Stimulated activated CD8-positive, alpha-beta memory T cell treated with anti-CD3 and anti-CD28 coated beads, Interleukin-7, amount 100 ng/mL, for 48 hours (primary cell): ENCODE data around the gene SETD6.
"Not testable (repeated sequence)": the region's sequence is repeated elsewhere in the genome, so short reads cannot be mapped to it uniquely, and the experiment has no call there.

Source experiments
- DNase-seq, 2 donors: peaks; one replicate each; pipeline ENCODE4 v3.0.0-alpha.2; 2020; ENCODE audit warnings: low read depth in 1 of 2; ENCODE audit errors: extremely low read depth in 1 of 2

SETD6 gene, protein sequence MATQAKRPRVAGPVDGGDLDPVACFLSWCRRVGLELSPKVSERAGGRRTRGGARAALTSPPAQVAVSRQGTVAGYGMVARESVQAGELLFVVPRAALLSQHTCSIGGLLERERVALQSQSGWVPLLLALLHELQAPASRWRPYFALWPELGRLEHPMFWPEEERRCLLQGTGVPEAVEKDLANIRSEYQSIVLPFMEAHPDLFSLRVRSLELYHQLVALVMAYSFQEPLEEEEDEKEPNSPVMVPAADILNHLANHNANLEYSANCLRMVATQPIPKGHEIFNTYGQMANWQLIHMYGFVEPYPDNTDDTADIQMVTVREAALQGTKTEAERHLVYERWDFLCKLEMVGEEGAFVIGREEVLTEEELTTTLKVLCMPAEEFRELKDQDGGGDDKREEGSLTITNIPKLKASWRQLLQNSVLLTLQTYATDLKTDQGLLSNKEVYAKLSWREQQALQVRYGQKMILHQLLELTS

GRCh38 chr16:58515125-58515870, at the start of gene SETD6:
SETD6 (plus strand) TSS chr16:58515517; CDS start chr16:58515538, 21 bp downstream.
- DNase-seq, result peak; percentile 58 to 60

GRCh38 chr16:58465817-58466216, 49.5 kb upstream of the SETD6 start:
- DNase-seq, result no peak

DNA sequence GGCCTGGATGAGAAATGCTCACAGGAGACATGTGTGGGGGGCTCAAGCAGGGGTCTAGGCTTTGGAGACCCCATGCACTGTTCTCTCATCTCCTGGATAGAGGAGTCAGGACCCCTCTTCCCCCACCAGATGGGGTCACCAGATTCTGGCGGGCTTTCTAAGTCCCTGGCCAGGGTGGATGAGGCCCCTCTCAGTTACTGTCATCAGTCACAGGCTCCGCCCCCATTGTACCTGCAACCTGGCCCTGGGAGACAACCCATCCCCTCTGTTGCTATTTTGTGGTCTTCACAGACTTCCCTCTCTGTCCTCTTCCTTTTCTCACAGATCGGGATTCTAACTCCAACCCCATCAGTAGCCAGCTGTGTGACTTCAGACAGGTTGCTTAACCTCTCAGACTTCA, 48.9 kb upstream of the SETD6 start:
- no peak for DNase-seq

- DNase-seq, result no peak
Observed at GRCh38 chr16:58467905-58468304, 47.4 kb upstream of the SETD6 start.

DNA sequence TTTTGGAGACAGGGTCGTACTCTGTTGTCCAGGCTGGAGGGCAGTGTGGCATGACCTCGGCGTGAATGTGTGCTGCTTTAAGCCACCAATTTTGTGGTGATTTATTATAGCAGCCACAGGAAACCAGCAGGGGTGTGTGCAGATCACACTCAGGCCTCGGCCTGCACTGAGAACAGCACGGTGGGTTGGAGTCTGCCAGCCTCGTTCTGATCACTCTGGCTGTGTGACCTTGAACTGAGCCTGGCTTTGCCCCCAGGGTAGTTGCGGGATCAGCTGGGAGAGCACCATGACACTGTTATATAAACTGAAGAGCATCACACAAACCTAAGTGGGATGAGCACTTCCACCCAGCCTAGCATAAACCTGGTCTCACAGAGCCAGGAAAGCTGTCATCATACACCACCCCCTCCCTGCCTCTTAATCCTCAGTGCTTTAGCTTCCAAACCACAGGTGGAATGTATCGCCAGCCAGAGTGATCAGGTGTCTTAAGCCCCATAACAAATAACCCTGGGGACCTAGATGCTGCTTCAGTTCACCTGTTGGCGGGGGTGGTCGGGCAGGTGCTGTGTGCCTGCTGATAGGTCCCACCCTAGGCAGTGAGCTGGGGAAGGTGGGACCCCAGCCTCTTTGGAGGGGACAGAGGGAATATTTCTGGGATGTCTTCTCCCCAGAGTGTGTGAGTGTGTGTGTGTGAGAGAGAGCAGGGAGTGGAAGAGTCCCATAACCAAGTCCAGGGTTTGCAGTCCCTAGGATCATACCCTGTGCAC, 43.9 kb upstream of the SETD6 start:
- no peak for DNase-seq

DNA sequence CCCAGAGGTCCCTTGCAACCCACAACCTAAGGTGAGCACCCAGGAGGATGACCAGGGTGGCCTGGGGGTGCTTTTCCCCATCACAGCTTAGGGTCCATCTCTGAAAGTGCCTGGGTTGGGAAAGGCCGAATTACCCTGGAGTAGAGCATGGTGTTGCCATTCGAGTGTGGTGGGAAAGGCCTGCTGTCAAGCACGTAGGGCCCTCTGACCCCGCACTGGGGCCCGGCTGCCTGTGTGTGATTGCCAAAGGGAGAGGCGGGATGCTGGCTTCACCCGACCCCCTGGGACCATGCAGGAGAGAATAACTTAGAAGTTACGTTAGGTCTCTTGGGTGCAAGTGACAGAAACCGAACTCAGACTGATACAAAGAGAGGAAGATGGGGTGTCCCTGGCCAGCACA, 43.1 kb upstream of the SETD6 start:
- no peak for DNase-seq

GRCh38 chr16:58472827-58473226, 42.5 kb upstream of the SETD6 start:
- no peak for DNase-seq

GRCh38 chr16:58474296-58474695, 41.0 kb upstream of the SETD6 start:
- DNase-seq, result no peak

GRCh38 chr16:58475091-58475619, 40.2 kb upstream of the SETD6 start:
- DNase-seq, result no peak

GRCh38 chr16:58476791-58477190, 38.5 kb upstream of the SETD6 start:
- DNase-seq, result no peak

- DNase-seq, result no peak
Observed at GRCh38 chr16:58478427-58478826, 36.9 kb upstream of the SETD6 start.

- no peak for DNase-seq
Observed at GRCh38 chr16:58481226-58481869, 34.0 kb upstream of the SETD6 start.

GRCh38 chr16:58481931-58482330, 33.4 kb upstream of the SETD6 start:
- no peak for DNase-seq

GRCh38 chr16:58485184-58485887, 30.0 kb upstream of the SETD6 start:
- DNase-seq, result no peak

- DNase-seq, result peak; percentile 33 to 51
Observed at GRCh38 chr16:58487566-58488351, 27.6 kb upstream of the SETD6 start.

- no peak for DNase-seq
Observed at GRCh38 chr16:58488531-58488930, 26.8 kb upstream of the SETD6 start.

GRCh38 chr16:58490065-58490464, 25.3 kb upstream of the SETD6 start:
- DNase-seq, result no peak

DNA sequence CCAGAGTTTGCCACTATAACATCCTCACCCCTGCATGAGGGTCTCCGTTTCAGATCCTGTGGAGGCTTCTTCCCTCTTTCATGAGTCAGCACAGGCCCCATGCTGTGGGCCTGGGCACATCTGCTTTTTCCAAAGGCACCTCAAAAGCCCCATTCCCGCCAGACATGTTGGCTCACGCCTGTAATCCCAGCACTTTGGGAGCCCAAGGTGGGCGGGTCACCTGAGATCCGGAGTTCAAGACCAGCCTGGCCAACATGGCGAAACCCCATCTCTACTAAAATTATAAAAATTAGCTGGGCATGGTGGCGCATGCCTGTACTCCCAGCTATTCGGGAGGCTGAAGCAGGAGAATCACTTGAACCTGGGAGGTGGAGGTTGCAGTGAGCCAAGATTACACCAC, 24.8 kb upstream of the SETD6 start:
- DNase-seq, result not testable (repeated sequence)

GRCh38 chr16:58492066-58492465, 23.3 kb upstream of the SETD6 start:
- DNase-seq, result no peak
